Liver (tissue), 3 donors: Measurements from ENCODE around the gene KL.

Source experiments
- CTCF ChIP-seq: fragments of 150-350 bp; IDR thresholded peaks from 2 replicates; pipeline ENCODE4 v1.5.1; 2017; ENCODE audit warnings: improper control_type of control experiment, low read depth, low read length; ENCODE audit not compliant: missing input control
- EGR1 ChIP-seq, 2 donors: IDR thresholded peaks; 2 replicates each; pipeline ENCODE4 v1.6.1; 2016 to 2018; ENCODE audit warnings: antibody characterized with exemption in 2 of 2, low read depth in 2 of 2
- FOXA1 ChIP-seq: IDR thresholded peaks from 2 replicates; pipeline ENCODE4 v1.6.1; 2016; ENCODE audit warnings: antibody characterized with exemption
- GABPA ChIP-seq, 2 donors: IDR thresholded peaks in 1 of 2; conservative IDR thresholded peaks in 1 of 2; 2 replicates each; pipeline ENCODE4 v1.6.1; 2016; ENCODE audit warnings: antibody characterized with exemption in 2 of 2, mild to moderate bottlenecking in 1 of 2, moderate library complexity in 1 of 2
- HNF4G ChIP-seq: IDR thresholded peaks from 2 replicates; pipeline ENCODE4 v1.6.1; 2016; ENCODE audit warnings: antibody characterized with exemption
- JUND ChIP-seq, 2 donors: IDR thresholded peaks; 2 replicates each; pipeline ENCODE4 v1.6.1; 2016; ENCODE audit warnings: antibody characterized with exemption in 2 of 2
- MAX ChIP-seq: IDR thresholded peaks from 2 replicates; pipeline ENCODE4 v1.6.1; 2016; ENCODE audit warnings: antibody characterized with exemption
- RAD21 ChIP-seq, 2 donors: IDR thresholded peaks; 2 replicates each; pipeline ENCODE4 v1.6.1; 2016; ENCODE audit warnings: antibody characterized with exemption in 2 of 2, mild to moderate bottlenecking in 2 of 2
- SP1 ChIP-seq: IDR thresholded peaks from 2 replicates; pipeline ENCODE4 v1.6.1; 2018; ENCODE audit warnings: antibody characterized with exemption, mild to moderate bottlenecking
- TAF1 ChIP-seq: conservative IDR thresholded peaks from 2 replicates; pipeline ENCODE4 v1.6.1; 2016; ENCODE audit warnings: antibody characterized with exemption, mild to moderate bottlenecking
- YY1 ChIP-seq: IDR thresholded peaks from 2 replicates; pipeline ENCODE4 v1.6.1; 2016; ENCODE audit warnings: antibody characterized with exemption, mild to moderate bottlenecking
- ZBTB33 ChIP-seq: IDR thresholded peaks from 2 replicates; pipeline ENCODE4 v1.6.1; 2016; ENCODE audit warnings: antibody characterized with exemption
- TF ChIP-seq, protein P1 (sequence below): IDR thresholded peaks from 2 replicates; pipeline ENCODE4 v1.6.1; 2016; ENCODE audit warnings: antibody characterized with exemption
- TF ChIP-seq, protein P2 (sequence below): IDR thresholded peaks from 2 replicates; pipeline ENCODE4 v1.6.1; 2016; ENCODE audit warnings: antibody characterized with exemption, mild to moderate bottlenecking
- donor health status: healthy.
- donor health status: healthy.

GRCh38 chr13:33078263-33078662 is 62.0 kb downstream of the KL start:
- no peak for TF ChIP-seq CTCF
- no peak for TF ChIP-seq MAX
- TF ChIP-seq GABPA (IDR thresholded peaks at IDR 0.05 in 1 of 2, conservative IDR thresholded peaks at IDR 0.05 in 1 of 2) = no peak
- no peak for TF ChIP-seq RAD21 (IDR thresholded peaks at IDR 0.05)
- TF ChIP-seq, protein P1, sequence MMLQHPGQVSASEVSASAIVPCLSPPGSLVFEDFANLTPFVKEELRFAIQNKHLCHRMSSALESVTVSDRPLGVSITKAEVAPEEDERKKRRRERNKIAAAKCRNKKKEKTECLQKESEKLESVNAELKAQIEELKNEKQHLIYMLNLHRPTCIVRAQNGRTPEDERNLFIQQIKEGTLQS = no peak
- no peak for TF ChIP-seq HNF4G
- no peak for TF ChIP-seq JUND (IDR thresholded peaks at IDR 0.05)
- no peak for TF ChIP-seq FOXA1
- TF ChIP-seq SP1 = no peak
- TF ChIP-seq, protein P2, sequence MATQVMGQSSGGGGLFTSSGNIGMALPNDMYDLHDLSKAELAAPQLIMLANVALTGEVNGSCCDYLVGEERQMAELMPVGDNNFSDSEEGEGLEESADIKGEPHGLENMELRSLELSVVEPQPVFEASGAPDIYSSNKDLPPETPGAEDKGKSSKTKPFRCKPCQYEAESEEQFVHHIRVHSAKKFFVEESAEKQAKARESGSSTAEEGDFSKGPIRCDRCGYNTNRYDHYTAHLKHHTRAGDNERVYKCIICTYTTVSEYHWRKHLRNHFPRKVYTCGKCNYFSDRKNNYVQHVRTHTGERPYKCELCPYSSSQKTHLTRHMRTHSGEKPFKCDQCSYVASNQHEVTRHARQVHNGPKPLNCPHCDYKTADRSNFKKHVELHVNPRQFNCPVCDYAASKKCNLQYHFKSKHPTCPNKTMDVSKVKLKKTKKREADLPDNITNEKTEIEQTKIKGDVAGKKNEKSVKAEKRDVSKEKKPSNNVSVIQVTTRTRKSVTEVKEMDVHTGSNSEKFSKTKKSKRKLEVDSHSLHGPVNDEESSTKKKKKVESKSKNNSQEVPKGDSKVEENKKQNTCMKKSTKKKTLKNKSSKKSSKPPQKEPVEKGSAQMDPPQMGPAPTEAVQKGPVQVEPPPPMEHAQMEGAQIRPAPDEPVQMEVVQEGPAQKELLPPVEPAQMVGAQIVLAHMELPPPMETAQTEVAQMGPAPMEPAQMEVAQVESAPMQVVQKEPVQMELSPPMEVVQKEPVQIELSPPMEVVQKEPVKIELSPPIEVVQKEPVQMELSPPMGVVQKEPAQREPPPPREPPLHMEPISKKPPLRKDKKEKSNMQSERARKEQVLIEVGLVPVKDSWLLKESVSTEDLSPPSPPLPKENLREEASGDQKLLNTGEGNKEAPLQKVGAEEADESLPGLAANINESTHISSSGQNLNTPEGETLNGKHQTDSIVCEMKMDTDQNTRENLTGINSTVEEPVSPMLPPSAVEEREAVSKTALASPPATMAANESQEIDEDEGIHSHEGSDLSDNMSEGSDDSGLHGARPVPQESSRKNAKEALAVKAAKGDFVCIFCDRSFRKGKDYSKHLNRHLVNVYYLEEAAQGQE = no peak
- TF ChIP-seq EGR1 (IDR thresholded peaks at IDR 0.05; ENCODE audit: low read depth in 2 of 2) = no peak
- TF ChIP-seq TAF1 = no peak
- TF ChIP-seq ZBTB33 = no peak
- no peak for TF ChIP-seq YY1
